Mucosa of gallbladder (tissue), 1 donor: ENCODE data around the gene OBSCN. TPM values are rescaled to one million over a fixed set of nuclear protein-coding genes. Genes with fewer than 3 reads are reported as not detected.
"Not testable (repeated sequence)": the region's sequence is repeated elsewhere in the genome, so short reads cannot be mapped to it uniquely, and the experiment has no call there.

ENCODE experiments used
- DNase-seq: peaks from one replicate; pipeline ENCODE4 v3.0.0-alpha.2; 2020; ENCODE audit warnings: low spot score
- total RNA-seq: library from RNA; stranded (reverse); gene quantifications from one replicate; pipeline ENCODE4 v1.2.1, GENCODE V29; 2021
- donor health status: DM: no; HTN: no; CAD: no.

The OBSCN gene
- total RNA-seq, 1 donor from 2014 or later = 25.8 TPM

DNA sequence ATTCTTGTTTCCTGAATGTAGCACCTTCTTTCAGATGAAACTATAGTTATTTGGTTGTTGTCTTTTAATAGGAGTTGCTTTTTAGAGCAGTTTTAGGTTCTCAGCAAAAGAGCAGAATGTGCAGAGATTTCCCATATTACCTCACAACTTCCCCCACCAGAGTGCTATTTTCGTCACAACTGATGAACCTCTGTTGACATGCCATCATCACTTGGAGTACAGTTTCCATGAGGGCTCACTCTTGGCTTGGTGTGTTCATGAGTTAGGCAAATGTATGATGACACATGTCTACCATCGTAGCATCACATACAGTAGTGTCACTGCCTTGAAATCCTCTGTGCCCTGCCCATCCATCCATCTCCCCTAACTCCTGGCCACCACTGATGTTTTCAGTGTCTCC is 38.5 kb upstream of the OBSCN start:
- DNase-seq = no peak

- DNase-seq = no peak
These were observed 37.2 kb upstream of the OBSCN start for GRCh38 chr1:228170666-228171065.

DNA sequence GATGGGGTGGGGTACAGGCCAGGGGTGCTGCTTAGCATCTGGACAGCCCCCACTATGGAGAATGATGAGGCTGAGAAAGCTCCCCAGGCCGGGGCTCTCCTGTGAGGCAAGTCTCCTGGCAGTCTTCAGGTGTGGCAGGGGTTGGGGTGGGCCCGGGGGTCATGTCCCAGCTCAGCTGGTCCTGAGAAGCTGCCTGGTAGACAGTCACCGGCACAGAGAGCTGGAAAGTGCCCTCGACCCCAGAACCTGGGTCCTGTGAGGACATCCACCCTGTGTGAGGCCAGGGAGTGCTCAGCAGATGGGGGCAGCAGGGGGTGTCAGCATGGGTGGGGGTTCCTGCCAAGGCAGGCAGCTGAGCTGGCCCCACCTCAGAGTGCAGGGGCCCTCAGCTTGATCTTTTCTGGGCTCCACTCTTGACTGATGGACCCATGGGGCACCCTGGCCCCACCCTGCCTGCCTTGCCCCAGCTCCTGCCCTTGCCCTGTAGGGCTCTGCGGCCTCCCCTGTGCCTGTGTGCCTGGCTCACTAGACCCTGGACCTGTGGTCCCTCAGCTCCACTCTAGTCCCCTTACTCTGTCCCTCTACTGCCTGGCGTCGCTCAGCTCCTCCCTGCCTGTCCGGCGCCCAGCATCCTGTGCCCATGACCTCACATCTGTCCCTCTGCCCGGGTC is 36.5 kb upstream of the OBSCN start:
- no peak for DNase-seq

GRCh38 chr1:228172591-228173527 is 35.0 kb upstream of the OBSCN start:
- no peak for DNase-seq

DNA sequence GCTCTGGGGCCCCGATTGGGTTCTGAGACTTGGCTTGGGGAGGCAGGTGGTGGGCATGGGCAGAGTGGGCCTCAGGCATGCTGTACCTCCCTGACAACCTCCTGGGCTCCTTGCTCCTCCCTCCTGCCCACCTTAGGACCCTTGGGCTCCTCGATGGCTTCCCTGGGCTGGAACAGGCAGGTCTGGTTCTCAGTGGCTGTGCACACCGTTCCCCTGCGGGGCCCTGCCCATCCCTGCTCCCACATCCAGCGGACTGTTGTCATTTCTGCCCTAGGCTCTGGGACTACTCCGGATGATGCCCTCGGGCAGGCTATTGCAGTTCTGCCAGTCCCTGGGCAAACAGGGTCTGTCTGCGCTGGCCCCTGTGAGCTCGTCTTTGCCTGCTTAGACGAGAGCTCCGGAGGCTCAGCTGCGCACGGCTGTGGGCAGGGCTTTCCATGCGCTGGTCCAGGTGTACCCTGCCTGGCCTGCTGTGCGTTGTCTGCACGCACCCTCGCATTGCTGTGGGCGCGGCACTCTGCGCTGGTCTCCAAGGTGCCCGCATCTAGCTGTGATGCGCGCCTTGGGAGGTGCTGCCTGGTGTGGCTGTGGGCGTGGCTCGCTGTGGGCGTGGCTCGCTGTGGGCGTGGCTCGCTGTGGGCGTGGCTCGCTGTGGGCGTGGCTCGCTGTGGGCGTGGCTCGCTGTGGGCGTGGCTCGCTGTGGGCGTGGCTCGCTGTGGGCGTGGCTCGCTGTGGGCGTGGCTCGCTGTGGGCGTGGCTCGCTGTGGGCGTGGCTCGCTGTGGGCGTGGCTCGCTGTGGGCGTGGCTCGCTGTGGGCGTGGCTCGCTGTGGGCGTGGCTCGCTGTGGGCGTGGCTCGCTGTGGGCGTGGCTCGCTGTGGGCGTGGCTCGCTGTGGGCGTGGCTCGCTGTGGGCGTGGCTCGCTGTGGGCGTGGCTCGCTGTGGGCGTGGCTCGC is 34.0 kb upstream of the OBSCN start:
- DNase-seq = not testable (repeated sequence)

- no peak for DNase-seq
These were observed 33.1 kb upstream of the OBSCN start for GRCh38 chr1:228174482-228175315.

DNA sequence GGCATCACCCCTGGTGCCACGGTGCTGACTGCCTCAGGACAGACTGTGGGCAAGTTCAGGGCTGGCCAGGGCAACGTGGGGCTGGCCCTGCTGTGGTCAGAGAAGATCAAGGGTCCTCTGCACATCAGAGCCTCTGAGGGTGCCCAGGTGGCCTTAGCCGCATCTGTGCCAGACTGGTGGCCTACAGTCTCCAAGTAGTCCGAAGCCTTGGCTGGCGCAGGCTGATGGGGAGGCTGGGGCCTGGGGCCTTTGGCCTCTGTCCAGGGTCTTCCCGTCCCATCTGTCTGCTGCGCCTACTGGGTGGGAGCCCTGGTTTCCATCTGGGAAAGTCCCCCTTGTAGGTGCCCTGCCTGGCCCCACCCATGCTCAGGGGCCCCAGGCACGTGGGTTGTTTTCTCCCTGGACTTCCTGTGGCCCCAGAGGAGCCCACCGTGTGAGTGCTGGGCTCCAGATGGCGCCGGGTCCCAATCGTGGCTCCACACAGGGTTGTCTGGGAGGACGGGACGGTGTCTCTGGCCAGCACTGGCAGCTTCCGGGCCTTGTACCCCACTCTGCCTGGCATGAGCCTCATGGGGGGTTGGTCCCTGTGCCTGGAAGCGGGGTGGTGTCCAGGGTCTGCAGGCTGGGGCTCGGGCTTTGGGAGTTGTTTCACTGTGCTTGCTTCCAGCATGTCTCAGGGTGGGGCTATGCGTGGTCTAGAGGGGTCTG is 32.4 kb upstream of the OBSCN start:
- DNase-seq = no peak

DNA sequence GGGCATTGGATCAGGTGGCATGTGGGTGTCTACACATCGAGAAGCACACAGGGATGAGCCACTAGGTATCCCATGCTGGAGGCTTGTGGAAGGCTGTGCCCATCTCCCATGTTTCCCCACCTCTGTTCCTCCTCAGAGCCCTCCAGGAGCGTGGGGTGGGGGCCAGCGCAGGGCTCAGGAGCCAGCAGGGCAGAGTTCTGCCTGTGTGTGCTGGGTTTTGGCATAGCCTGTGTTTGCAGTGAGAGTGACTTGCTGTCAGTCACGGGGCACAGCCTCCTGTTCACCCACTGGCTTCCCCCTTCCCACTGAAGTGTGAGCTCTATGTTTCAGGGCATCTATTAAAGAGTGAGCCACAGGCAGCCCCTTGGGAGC is 31.8 kb upstream of the OBSCN start:
- no peak for DNase-seq

- no peak for DNase-seq
These were observed 31.2 kb upstream of the OBSCN start for GRCh38 chr1:228176461-228177182.

GRCh38 chr1:228177183-228177475 is 30.7 kb upstream of the OBSCN start:
- DNase-seq = no peak

DNA sequence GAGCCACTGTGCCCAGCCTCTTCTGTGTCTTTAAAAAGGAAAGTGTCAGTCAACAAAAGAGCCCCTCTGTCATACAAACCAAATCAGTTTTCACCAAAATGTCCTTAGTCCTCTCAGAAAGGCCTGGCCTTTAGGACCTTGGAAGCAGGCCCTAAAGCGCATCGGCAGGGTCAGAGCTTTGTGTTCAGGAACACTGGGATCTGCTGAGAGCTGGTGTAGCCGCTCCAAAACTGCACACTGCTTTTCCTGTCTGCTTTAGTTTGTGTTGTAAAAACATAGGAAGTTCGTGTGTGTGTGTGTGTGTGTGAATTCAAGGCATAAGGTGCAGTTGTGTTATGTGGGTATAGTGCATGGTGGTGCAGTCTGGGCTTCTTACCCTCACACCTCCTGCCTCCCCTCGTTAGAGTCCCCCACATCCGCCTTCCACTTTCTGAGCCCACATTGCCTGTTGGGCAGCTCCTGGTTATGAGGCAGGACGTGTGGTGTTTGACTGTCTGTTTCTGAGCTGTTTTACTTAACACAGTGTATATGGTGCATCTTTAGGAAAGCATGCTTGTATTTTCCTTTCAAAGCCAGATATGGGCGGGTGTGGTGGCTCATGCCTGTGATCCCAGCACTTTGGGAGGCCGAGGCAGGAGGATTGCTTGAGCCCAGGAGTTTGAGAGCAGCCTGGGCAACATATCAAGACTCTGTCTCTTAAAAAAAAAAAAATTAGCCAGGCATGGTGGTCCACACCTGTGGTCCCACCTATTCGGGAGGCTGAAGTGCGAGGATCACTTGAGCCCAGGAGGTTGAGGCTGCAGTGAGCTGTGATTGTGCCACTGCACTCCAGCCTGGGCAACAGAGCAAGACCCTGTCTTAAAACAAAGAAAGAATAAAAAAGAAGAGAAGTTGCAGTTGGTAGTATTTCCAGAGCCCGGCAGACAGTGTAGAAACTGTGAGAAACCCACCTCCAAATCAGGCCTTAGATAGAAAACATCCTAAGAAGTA is 29.8 kb upstream of the OBSCN start:
- DNase-seq = no peak

- DNase-seq = no peak
These were observed 28.8 kb upstream of the OBSCN start for GRCh38 chr1:228178737-228179684.

DNA sequence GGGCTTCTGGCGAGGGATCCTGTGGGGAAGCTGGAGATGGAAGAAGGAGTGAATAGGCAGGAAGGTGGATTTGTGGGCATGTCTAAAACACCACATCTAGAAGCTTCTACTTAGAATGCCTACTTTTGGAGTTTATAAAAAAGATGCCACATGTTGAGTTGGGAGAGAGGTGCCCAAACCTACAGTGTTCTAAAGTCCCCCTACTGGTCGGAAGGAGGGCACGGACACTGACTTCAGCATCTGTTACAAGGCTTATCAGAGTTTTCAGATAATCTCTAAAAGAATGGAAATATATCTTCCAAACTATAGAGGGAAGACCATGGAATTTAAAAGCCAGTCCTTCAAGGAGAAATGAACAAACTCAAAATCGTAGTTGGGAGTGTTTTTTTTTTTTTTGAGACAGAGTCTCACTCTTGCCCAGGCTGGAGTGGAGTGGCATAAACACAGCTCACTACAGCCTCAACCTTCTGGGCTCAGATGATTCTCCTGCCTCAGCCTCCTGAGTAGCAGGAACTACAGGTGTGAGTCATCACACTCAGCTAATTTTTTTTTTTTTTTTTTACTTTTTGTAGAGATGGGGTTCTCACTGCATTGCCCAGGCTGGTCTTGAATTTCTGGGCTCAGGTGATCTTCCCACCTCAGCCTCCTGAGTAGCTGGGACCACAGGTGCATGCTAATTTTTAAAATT is 27.4 kb upstream of the OBSCN start:
- no peak for DNase-seq

DNA sequence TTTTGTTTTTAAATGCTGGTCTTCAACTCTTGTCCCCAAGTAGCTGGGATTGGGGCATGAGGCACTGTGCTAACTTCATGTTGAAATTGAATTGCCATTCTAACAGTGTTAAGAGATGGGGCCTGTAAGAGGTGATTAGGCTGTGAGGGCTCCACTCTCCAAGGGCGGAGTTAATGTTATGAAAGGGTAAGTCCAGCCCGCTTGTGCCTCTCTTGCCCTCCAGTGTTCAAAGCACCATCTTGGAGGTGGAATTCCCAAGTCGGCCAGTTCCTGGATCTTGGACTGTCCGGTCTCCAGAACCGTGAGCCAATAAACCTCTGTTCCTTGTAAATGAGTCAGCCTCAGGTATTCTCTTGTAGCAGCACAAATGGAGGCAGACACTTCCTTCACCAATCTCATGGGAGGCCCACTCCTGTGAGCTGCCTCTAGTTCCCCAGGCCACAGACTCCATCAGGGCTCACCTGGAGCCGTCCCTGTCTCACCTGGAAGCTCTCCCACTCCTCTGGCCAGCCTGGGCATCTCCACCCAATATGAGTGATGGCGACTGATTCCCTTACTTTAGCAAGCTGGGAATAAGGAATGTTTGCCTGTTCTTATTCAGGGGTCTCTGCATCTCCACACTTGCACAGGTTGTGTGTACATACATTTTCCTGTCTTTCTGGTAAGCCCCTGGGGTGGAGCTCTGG is 26.7 kb upstream of the OBSCN start:
- no peak for DNase-seq

GRCh38 chr1:228181645-228182034 is 26.2 kb upstream of the OBSCN start:
- DNase-seq = no peak

DNA sequence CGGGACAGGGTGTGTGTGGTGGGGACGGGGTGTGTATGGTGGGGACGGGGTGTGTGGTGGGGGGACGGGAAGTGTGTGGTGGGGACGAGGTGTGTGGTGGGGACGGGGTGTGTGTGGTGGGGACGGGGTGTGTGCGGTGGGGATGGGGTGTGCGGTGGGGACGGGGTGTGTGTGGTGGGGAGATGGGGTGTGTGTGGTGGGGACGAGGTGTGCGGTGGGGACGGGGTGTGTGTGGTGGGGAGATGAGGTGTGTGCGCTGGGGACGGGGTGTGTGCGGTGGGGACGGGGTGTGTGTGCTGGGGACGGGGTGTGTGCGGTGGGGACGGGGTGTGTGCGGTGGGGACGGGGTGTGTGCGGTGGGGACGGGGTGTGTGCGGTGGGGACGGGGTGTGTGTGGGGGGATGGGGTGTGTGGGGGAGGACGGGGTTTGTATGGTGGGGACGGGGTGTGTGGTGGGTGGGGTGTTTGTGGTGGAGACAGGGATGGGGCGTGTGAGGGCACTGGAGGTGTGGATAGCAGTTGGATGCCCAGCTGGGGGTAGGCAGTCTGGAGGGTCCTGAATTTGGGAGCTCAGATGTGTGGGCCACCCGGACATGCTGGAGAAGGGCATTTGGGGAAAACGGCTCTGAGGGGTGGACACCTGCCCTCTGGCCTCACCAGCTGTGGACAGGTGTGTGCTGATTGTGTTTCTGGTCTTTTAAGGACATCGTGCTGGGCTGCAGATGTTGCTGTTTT is 25.4 kb upstream of the OBSCN start:
- DNase-seq = no peak
